ENCODE measurements around the gene TRMU. TPM values are rescaled to one million over a fixed set of nuclear protein-coding genes. Genes with fewer than 3 reads are reported as not detected.

TRMU gene
- total RNA-seq, 2 donors from 2014 or later = 65.3 to 69.7 TPM

- Mint-ChIP-seq H3K4me1 (ENCODE audit: low read depth) (peaks cover 42% of the 10 kb centered on the region), H3K4me3 (no peak overlapping the region), H3K27ac (no peak overlapping the region), H3K36me3 (ENCODE audit: insufficient read depth in 2 of 2) (peaks cover 11 to 12% of the 10 kb centered on the region in 2 donors), H3K27me3 (ENCODE audit: low read depth) (no peaks in the 10 kb centered on the region), H3K9me3 (no peaks in the 10 kb centered on the region)
- DNase-seq (peak in 1 of 2 donors; percentile 45), ATAC-seq (replicated peaks in 1 of 2) (no peak)
Observed at GRCh38 chr22:46293577-46294260, 41.8 kb upstream of the TRMU start.

- Mint-ChIP-seq H3K4me3 (peak overlapping the region; percentile 94 to 98), H3K4me1 (ENCODE audit: low read depth) (peaks cover 44% of the 10 kb centered on the region), H3K27ac (no peak overlapping the region), H3K9me3 (no peaks in the 10 kb centered on the region), H3K36me3 (ENCODE audit: insufficient read depth in 2 of 2) (peaks cover 18 to 22% of the 10 kb centered on the region in 2 donors), H3K27me3 (ENCODE audit: low read depth) (no peaks in the 10 kb centered on the region)
- ATAC-seq (replicated peaks in 1 of 2) (no peak), DNase-seq (no peak)
Observed at GRCh38 chr22:46294784-46295183, 40.7 kb upstream of the TRMU start.

GRCh38 chr22:46295277-46295971 is 40.1 kb upstream of the TRMU start:
- Mint-ChIP-seq H3K4me1 (ENCODE audit: low read depth) (peaks cover 45% of the 10 kb centered on the region), H3K4me3 (peak overlapping the region; percentile 94 to 98)

GRCh38 chr22:46296257-46297150 is 39.0 kb upstream of the TRMU start, which contains the start of gene GTSE1:
GTSE1 (plus strand) TSS chr22:46296870; CDS start chr22:46297401, 531 bp downstream.
- ATAC-seq (replicated peaks in 1 of 2) (peak; percentile 98), DNase-seq (peak; percentile 97)
- peaks cover 47% of the 10 kb centered on the region for H3K4me1 Mint-ChIP-seq (ENCODE audit: low read depth)
- H3K9me3 Mint-ChIP-seq = no peaks in the 10 kb centered on the region
- peak within 1 kb of the TSS; percentile 97 for H3K27ac Mint-ChIP-seq
- no peaks in the 10 kb centered on the region for H3K27me3 Mint-ChIP-seq (ENCODE audit: low read depth)
- peaks cover 23 to 31% of the 10 kb centered on the region in 2 donors for H3K36me3 Mint-ChIP-seq (ENCODE audit: insufficient read depth in 2 of 2)
- H3K4me3 Mint-ChIP-seq = peak within 1 kb of the TSS; percentile 94 to 98

More at GRCh38 chr22:46295277-46295971, 40.1 kb upstream of the TRMU start:
- peaks cover 19 to 25% of the 10 kb centered on the region in 2 donors for H3K36me3 Mint-ChIP-seq (ENCODE audit: insufficient read depth in 2 of 2)
- ATAC-seq (replicated peaks in 1 of 2) (no peak), DNase-seq (no peak)
- no peak overlapping the region for H3K27ac Mint-ChIP-seq
- H3K9me3 Mint-ChIP-seq = no peaks in the 10 kb centered on the region
- no peaks in the 10 kb centered on the region for H3K27me3 Mint-ChIP-seq (ENCODE audit: low read depth)

- H3K4me3 Mint-ChIP-seq = peak overlapping the region; percentile 94 to 98
Observed at GRCh38 chr22:46297151-46297812, 38.2 kb upstream of the TRMU start.

GRCh38 chr22:46299101-46299500 is 36.4 kb upstream of the TRMU start:
- peak overlapping the region; percentile 42 to 94 for H3K4me3 Mint-ChIP-seq
- no peaks in the 10 kb centered on the region for H3K27me3 Mint-ChIP-seq (ENCODE audit: low read depth)
- no peaks in the 10 kb centered on the region for H3K9me3 Mint-ChIP-seq
- no peak overlapping the region for H3K27ac Mint-ChIP-seq
- H3K4me1 Mint-ChIP-seq (ENCODE audit: low read depth) = peaks cover 47% of the 10 kb centered on the region
- DNase-seq = no peak
- peaks cover 23 to 34% of the 10 kb centered on the region in 2 donors for H3K36me3 Mint-ChIP-seq (ENCODE audit: insufficient read depth in 2 of 2)
- ATAC-seq (replicated peaks in 1 of 2) = no peak

More at GRCh38 chr22:46297151-46297812, 38.2 kb upstream of the TRMU start:
- peak overlapping the region; percentile 80 for H3K27ac Mint-ChIP-seq
- ATAC-seq (replicated peaks in 1 of 2) (peak; percentile 13 to 16), DNase-seq (peak; percentile 21 to 28)
- H3K4me1 Mint-ChIP-seq (ENCODE audit: low read depth) = peaks cover 47% of the 10 kb centered on the region
- H3K36me3 Mint-ChIP-seq (ENCODE audit: insufficient read depth in 2 of 2) = peaks cover 21 to 29% of the 10 kb centered on the region in 2 donors
- no peaks in the 10 kb centered on the region for H3K27me3 Mint-ChIP-seq (ENCODE audit: low read depth)
- no peaks in the 10 kb centered on the region for H3K9me3 Mint-ChIP-seq

- peaks cover 23 to 36% of the 10 kb centered on the region in 2 donors for H3K36me3 Mint-ChIP-seq (ENCODE audit: insufficient read depth in 2 of 2)
- no peak overlapping the region for H3K4me3 Mint-ChIP-seq
- no peak for DNase-seq
- no peak for ATAC-seq (replicated peaks in 1 of 2)
- H3K9me3 Mint-ChIP-seq = no peaks in the 10 kb centered on the region
- no peak overlapping the region for H3K27ac Mint-ChIP-seq
- H3K27me3 Mint-ChIP-seq (ENCODE audit: low read depth) = no peaks in the 10 kb centered on the region
- H3K4me1 Mint-ChIP-seq (ENCODE audit: low read depth) = peaks cover 44% of the 10 kb centered on the region
Observed at GRCh38 chr22:46300491-46300890, 35.0 kb upstream of the TRMU start.

- Mint-ChIP-seq H3K36me3 (ENCODE audit: insufficient read depth in 2 of 2) (peaks cover 20 to 40% of the 10 kb centered on the region in 2 donors), H3K27ac (no peak overlapping the region)
Observed at GRCh38 chr22:46303347-46303965, 32.1 kb upstream of the TRMU start.

GRCh38 chr22:46308283-46308988 is 27.1 kb upstream of the TRMU start:
- peaks cover 12 to 16% of the 10 kb centered on the region in 2 donors for H3K36me3 Mint-ChIP-seq (ENCODE audit: insufficient read depth in 2 of 2)
- no peaks in the 10 kb centered on the region for H3K27me3 Mint-ChIP-seq (ENCODE audit: low read depth)
- H3K9me3 Mint-ChIP-seq = no peaks in the 10 kb centered on the region
- ATAC-seq (replicated peaks in 1 of 2) (no peak), DNase-seq (no peak)
- no peak overlapping the region for H3K27ac Mint-ChIP-seq
- no peak overlapping the region for H3K4me3 Mint-ChIP-seq
- peaks cover 22% of the 10 kb centered on the region for H3K4me1 Mint-ChIP-seq (ENCODE audit: low read depth)

More at GRCh38 chr22:46303347-46303965, 32.1 kb upstream of the TRMU start:
- Mint-ChIP-seq H3K4me1 (ENCODE audit: low read depth) (peaks cover 35% of the 10 kb centered on the region), H3K27me3 (ENCODE audit: low read depth) (no peaks in the 10 kb centered on the region), H3K9me3 (no peaks in the 10 kb centered on the region), H3K4me3 (no peak overlapping the region)
- ATAC-seq (replicated peaks in 1 of 2) = no peak
- DNase-seq = no peak

GRCh38 chr22:46309526-46310085 is 25.9 kb upstream of the TRMU start:
- no peak for DNase-seq
- H3K4me3 Mint-ChIP-seq = no peak overlapping the region
- H3K27ac Mint-ChIP-seq = no peak overlapping the region
- H3K27me3 Mint-ChIP-seq (ENCODE audit: low read depth) = no peaks in the 10 kb centered on the region
- peaks cover 12 to 16% of the 10 kb centered on the region in 2 donors for H3K36me3 Mint-ChIP-seq (ENCODE audit: insufficient read depth in 2 of 2)
- H3K4me1 Mint-ChIP-seq (ENCODE audit: low read depth) = peaks cover 10% of the 10 kb centered on the region
- no peaks in the 10 kb centered on the region for H3K9me3 Mint-ChIP-seq
- ATAC-seq (replicated peaks in 1 of 2) = no peak

- Mint-ChIP-seq H3K4me3 (no peak overlapping the region), H3K27ac (no peak overlapping the region), H3K9me3 (no peaks in the 10 kb centered on the region), H3K36me3 (ENCODE audit: insufficient read depth in 2 of 2) (peaks cover 13 to 19% of the 10 kb centered on the region in 2 donors), H3K27me3 (ENCODE audit: low read depth) (no peaks in the 10 kb centered on the region), H3K4me1 (ENCODE audit: low read depth) (peaks cover 5% of the 10 kb centered on the region)
- no peak for DNase-seq
- no peak for ATAC-seq (replicated peaks in 1 of 2)
Observed at GRCh38 chr22:46312056-46312455, 23.5 kb upstream of the TRMU start.

Measured in activated T-cell treated with anti-CD3 and anti-CD28 coated beads, Interleukin-2, amount 50 U/mL, for 72 hours (primary cell).